Epidermal melanocyte (primary cell): ENCODE data around the gene IGHMBP2.
"Not testable (repeated sequence)": the region's sequence is repeated elsewhere in the genome, so short reads cannot be mapped to it uniquely, and the experiment has no call there.

ENCODE experiments used
- DNase-seq: peaks from one replicate; pipeline ENCODE4 v3.0.0; 2011; ENCODE audit warnings: low spot score; ENCODE audit not compliant: insufficient read length

IGHMBP2 gene

DNA sequence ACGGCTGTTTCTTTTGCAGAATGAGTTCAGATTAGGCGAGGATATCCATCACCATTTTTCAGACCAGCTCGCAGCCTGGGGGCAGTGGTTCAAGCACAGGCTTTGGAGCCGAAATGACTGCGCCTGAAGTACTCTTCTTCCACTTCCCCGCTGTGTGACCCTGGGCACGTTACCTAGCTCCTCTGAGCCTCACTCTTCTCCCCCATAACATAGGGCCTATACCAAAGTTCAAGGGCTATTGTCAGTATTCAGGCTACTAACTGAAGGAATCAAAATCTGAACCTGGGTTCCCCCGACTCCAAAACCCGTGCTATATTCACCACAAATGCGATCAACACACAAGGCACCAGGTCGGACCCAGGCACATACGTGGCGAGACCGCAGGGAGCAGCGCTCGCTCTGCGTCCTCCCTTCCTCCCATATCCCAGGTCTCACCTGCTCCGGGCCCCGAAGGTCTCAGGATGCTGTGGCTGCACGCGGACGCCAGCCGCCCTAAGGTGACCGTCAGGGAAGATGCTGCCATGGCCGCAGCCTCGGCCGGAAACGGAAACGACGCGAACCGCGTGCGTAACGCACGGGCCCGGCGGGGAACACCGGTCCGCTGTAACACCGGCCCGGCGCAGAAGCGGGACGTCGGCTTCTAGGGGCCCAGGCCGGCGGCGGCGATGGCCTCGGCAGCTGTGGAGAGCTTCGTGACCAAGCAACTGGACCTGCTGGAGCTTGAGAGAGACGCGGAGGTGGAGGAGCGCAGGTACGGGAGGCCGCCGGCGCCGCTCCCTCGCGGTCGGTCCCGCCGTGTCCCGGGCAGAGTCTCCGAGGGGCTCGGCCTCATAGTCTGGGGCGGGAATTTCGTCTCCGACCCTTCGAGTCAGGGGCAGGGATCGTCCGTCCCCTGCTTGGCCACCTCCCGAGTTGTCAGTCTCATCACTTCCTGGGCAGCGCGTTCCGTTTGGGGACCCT lies at the start of gene IGHMBP2, which contains the start of gene MRPL21:
Gene IGHMBP2 (plus strand): TSS at position 604 of the 960 bp plus-strand sequence. CDS start 62 bp downstream, at position 666.
Gene MRPL21 (minus strand): TSS at position 545 of the 960 bp plus-strand sequence. CDS start 22 bp downstream, at position 523.
- DNase-seq: peak; percentile 91

DNA sequence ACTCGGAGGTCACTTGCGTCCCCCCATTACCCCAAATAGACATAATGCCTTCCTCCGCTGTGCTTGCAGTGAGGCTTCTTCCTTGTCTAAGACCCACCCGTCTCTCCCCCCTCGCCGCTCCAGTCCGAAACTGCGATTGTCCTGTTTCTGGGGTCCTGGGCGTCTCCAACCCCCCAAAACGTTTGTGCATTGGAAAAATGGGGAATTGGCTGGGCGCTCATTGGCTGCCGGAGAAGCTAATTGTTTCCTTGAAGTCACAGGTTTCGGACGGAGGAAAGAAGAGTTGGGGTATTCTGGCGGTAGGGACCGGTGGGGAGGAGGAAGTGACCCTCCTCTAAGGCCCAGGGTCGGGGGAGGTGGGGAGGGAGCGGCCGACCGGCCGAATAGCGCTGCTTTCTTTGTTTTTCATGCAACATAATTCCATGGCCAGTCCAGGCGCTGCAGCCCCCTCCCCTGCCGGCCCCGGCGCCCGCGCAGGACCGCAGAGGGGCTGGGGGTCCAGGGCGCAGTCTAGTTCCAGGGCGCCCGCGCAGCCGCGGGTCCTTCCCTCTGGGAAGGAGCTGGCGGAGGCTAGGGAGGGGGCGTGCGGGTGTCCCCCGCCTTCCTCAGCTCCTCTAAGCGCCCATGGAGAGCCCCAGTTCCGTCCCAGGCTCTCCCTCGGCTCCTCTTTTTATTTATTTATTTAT lies 49.3 kb upstream of the IGHMBP2 start:
- DNase-seq: no peak

DNA sequence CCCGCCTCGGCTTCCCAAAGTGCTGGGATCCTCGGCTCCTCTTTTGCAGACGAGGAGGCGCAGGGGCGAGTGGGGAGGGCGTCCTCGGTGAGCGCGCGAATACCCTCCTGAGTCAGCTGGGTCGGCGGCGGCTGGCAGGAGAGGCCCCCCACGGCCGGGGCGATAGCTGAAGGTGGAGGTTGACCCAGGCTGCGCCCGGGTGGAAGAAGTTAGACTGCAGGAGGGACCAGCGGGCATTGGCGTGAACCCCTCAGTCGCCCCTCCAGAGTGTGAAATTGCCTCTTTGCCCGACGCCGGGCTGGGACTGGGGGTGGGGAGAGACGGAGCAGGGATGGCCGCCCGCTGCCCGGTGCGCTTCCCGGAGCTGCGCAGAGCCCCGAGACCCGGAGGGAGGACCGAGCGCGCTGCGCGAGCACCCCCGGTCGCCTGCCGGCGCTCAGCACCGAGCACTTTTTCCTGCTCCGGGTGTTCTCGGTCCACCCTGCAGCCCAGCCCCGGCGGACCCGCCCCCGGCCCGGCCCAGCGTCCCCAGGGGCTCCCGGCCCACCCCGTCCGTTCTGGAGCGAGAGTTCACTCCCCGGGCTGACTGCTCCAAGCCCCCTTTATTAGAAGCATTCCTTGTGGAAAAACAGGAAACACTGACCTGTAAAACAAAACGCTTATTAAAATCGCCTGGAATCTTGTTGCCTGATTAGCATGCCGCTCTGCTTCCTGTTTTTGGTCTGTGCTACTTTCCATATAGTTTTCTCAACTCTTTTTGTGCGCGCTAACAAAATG lies 48.3 kb upstream of the IGHMBP2 start:
- DNase-seq: peak; percentile 45

DNA sequence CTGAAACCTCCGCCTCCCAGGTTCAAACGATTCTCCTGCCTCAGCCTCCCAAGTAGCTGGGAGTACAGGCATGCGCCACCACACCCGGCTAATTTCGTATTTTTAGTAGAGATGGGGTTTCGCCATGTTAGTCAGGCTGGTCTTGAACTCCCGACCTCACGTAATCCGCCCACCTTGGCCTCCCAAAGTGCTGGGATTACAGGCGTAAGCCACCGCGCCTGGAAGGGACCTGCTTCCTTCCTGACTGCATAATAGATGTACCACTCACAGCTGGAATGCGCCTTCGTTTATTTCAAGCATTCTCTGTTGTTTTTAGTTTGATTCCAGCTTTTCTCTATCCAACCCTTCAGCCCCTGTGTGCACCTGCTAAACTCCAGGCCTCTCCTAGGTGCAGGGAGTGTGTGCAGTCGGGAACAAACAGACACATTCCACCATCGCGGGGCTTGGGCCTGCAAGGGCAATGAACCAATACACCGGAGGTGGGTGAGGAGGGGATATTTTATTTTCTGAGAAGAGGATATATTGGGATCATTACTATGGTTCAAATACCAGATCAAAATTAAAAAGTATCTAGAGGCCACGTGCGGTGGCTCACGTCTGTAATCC lies 47.2 kb upstream of the IGHMBP2 start:
- not testable (repeated sequence) for DNase-seq

DNA sequence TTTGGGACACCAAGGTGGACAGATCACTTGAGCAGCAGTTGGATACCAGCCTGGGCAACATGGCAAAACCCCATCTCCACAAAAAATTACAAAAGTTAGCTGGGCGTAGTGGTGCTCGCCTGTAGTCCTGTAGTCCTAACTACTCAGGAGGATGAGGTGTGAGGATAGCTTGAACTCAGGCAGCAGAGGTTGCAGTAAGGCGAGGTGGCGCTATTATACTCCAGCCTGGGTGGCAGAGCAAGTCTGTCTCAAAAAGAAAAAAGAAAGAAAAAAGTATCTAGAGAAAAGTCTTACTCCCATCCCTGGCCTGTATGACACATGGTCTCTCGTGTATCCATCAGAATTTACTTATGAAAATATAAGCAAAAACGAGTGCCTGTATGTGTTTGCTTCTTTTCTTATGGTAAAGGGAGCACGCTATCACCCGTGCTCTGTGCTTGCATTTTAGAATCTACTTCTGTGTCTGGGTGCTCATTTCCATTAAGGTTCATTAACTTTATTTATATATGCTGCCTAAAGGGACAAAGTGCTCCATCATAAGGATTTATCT lies 46.6 kb upstream of the IGHMBP2 start:
- no peak for DNase-seq

DNA sequence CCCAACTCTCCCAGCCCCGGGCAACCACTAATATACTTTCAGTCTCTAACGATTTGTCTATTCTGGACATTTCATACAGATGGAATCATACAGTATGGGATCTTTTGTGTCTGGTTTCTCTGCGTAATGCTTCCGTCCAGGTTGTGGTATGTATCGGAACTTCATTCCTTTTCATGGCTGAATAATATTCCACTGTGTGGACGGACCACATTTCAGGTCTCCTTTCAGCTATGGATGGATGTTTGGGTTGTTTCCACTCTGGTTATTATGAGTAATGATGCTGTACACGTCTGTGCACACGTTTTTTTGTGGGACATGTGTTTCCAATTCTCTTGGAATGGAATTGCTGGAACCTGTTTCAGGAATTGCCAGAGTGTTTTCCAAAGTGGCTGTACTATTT lies 44.6 kb upstream of the IGHMBP2 start:
- no peak for DNase-seq

DNA sequence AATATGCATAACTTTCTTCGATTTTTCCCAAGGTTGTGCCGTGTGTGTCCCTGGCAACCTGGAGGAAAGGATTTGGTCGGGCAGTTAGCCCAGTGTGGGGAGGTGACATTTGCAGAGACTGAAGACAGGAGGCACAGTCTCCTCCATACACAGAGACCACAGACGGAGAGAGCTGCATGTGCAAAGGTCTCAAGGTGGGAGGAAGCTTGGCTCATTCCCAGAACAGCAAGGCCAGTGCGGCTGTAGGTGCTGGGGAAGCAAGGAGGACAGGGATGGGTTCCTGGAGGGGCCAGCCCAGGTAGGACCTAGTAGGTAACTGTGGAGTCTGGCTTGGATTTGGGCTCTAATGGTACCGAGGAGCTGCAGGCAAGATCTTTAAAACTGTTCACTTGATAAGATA lies 41.3 kb upstream of the IGHMBP2 start:
- no peak for DNase-seq

DNA sequence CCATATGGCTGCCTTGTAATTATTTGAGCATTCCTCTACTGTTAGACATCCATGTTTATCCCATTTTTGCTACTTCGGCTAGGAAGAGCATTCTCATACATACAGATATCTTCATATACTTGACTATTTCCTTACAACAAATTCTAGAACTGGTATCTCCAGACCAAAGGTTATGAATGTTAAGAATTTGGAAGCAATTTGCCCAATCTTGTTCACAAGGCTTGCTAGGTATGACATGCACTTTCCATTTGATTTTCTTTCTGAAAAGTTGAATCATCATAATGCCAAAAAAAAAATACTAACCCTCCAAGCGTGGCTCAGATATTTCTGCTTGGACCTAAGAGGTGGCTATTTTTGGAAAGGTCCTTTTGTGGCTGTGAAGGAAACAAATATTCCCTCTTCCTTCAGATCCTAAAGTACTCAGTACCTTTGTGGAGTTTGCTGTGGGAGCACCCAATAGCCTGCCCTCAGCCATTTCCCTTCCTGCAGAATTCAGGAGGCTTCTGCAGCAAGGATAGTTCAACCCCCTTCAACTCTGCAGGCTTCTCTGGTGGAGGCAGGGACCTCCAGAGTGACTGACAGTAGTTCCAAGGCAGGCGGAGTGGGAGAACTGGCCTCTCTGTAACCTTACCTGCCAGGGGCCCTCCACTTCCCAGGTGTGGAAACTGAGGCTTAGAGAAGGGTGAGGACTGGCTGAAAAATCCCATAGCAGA lies 40.0 kb upstream of the IGHMBP2 start:
- no peak for DNase-seq

DNA sequence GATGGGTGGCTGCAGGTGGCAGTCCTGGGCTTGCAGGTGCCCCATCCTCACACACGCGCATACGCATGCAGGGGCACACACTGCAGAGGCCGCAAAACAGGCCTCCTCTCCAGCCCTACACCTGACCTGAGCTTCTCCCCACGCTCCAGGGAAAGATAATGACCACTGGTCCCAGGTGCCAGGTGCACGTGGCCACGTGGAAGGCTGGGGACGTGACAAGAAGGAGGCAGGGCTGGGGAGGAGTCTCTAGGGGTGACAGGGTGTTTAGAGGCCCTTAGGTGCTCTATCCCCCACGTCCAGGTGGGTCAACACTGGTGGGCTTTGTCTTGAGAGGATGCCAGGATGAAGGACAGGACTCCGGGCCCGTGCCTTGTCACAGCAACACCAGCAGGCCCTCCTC lies 38.5 kb upstream of the IGHMBP2 start:
- no peak for DNase-seq

DNA sequence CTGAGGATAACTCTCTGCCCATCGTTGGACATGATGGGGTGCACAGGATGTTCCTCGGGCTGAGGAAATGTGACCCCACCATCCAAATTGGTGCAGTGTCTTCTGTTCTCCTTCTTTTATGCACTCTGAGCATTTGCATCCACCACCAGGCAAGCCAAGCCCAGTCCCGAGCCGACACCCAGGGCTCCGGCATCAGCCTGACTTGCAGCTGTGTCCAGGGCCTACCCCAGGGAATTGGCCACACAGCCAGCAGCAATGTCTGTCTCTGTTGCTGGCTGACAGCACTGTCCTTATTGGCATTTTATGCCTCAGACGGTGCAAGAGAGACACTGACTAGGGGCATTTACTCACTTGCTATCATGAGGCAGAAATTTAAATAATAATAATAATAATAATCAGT lies 36.6 kb upstream of the IGHMBP2 start:
- DNase-seq: no peak

DNA sequence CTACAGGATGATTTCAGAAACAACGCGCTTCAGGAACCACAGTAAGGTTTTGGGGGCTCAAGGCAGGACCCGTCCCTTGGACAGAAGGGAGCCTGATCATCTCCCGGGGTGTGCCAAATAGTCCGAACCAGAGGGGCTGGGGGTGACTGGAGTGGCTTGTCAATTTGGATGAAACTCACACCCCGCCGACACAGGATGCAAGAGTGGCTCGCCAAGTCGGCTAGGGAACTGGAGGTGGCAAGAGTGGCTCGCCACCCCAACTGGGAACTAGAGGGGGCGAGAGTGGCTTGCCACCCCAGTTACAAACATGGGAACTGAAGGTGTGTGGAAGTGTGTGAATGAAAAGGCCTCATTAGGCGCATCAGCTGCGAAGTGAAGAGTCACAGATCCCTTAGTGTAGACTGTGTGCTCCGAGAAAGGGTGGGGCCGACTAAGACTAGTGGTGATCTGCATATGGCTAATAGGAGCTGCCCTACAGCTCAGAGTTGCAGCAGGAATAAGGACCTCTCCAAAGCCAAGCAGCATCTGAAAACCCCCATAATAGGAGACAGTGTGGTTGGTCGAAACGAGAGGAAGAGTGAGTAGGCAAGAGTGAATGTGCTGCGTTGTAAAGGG lies 35.4 kb upstream of the IGHMBP2 start:
- DNase-seq: no peak

DNA sequence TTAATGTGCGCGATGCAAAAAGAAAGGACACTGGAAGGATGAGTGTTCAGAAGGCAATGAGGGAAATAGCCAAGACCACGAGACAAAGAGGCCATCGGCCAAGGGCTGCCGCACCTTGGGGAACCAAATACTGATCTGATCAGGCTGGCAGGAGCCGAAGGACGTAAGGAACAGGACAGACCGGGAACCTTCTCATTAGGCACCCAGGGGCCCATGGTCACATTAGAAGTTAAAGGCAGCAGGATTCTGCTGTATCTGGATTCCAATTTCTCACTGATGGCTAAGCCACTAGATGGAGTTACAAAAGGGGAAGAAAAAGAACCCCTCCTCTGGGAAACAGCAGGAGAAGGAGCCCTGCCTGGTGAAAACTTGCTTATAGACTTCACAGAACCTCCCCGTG lies 33.2 kb upstream of the IGHMBP2 start:
- no peak for DNase-seq

DNA sequence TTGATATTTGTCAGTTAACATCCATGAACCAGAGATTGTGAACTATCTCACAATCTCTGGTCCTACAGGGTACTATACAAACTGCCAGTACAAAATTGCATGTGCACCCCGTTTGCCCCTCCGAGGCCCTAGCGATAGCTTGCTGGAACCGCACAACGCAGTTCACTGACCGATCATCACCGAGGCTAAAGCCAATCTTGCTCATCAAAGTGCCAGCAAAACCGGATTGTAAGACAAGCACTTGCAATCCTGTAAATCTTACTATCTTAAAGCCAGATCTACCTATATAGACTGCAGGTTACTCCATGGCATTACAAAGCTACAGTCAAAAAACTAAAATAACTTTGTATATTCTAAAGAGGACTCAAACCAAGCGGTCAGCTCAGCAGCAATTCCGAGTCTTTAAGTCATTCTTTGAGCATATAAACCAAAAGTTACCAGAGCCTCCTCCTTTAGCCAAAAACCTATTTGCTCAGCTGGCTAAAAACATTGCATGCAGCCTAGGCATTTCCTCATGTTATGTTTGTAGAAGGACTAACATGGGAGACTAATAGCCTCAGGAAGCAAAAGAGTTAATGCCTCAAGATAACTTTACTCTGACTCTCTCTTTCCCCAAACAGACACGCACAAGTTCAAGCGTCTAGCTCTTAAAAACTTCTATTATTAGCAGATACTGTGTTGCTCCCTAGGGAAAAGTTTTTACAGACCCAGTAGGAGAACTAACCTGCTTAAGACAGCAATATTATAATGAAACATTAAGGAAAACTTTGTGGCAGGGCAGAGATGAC lies 31.3 kb upstream of the IGHMBP2 start:
- DNase-seq: no peak

DNA sequence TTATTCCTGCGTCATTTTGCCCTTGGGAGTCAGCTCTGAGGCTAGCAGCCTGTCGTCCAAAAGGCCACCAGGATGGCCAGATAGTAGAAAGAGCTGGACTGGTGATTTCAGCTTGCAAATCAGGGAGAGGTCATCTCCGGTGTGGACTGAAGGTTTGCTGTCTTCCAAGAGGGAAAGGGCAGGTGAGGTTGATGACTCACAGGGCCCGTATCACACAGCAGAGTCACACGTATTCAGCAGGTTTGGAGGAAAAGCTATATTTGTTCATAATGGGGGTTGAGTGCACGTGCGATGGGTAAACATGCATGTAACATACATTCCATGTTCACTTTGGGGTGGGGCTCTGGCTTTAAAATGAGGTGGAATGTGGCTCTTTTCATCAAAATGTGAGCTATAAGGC lies 25.7 kb upstream of the IGHMBP2 start:
- DNase-seq: no peak

DNA sequence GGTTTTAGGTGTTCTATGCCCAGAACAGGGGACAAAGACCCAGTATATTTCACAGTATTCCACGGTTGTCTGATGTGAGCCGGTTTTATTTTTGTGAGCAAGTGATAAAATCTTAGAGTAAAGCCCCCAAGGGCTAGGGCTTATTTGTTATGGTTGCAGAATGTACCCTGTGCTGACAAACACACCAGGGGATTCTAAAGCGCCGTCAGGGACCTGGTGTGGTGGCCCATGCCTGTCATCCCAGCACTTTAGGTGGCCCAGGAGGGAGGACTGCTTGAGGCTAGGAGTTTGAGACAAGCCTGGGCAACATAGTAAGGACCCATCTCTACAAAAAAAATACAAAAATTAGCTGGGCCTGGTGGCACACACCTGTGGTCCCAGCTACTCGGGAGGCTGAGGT lies 22.8 kb upstream of the IGHMBP2 start:
- DNase-seq: no peak

DNA sequence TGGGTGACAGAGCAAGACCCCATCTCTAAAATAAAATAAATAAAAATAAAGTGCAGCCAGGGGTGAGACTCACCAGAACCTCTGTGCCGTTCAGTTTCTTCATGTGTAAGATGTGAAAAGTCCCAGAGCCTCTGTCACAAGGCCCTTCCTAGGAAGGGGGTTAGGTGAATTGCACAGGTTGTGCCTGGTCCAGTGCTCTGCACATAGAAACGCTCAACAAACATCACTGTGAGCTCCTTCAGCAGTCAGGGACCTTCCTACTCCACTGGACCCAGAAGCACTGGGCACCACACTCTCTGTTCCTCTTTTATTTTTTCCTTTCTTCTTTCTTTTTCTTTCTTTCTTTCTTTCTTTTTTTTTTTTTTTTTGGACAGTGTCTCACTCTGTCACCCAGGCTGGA lies 22.4 kb upstream of the IGHMBP2 start:
- DNase-seq: no peak

DNA sequence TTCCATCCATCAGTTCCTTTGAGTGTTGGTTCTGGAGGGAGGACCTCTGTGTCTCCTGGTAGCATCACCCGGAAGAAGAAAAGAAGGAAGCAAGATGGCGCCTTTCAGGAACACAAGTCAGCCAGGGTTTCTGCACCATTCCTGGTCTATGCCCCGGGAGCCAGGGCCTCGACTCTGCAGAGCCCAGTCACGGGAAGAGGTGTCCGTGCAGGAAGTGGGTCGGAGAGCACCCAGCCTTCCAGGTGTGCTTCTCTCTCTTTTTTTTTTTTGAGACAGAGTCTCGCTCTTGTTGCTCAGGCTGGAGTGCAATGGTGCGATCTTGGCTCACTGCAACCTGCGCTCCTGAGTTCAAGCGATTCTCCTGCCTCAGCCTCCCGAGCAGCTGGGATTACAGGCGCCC lies 21.3 kb upstream of the IGHMBP2 start:
- DNase-seq: no peak

DNA sequence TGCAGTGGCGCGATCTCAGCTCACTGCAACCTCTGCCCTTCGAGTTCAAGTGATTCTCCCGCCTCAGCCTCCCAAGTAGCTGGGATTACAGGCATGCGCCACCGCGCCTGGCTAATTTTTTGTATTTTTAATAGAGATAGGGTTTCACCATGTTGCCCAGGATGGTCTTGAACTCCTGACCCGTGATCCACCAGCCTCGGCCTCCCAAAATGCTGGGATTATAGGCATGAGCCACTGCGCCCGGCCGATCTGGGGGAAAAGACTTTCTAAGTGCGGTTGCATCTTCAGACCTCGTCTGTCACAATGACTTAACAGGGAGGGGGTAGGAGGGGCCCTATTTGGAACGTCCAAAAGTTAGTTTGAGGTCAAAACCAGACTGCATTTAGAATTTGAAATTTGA lies 18.9 kb upstream of the IGHMBP2 start:
- DNase-seq: not testable (repeated sequence)

DNA sequence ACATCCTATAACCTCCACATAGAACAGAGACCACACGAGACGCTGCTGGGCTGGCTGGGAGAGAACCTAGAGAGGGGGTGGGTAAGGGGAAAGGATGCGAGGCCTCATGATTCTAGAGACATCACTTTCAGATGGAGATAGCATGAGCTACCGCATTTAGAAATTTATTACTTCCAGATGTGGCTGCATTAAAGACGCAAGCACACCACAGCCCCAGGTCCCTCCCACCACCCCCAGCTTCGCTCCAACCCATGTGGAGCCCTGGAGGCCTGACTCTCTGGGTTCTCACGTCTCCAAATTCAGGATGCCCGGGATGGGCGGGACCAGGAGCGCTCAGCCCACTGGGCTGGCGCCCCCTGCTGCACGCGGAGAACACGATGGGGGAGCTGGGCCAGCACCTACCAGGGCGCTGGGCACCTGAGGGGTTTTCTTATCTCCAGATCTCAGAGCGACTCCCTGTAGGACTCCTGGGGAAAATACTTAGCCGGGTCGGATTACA lies 13.7 kb upstream of the IGHMBP2 start:
- DNase-seq: no peak
